Lower leg skin (tissue), 4 donors: ENCODE data around the gene RHOH. TPM values are rescaled to one million over a fixed set of nuclear protein-coding genes. Genes with fewer than 3 reads are reported as not detected.

Experiments used
- DNase-seq, 2 donors: peaks; one replicate each; pipeline ENCODE4 v3.0.0-alpha.2; 2019; ENCODE audit warnings: low spot score in 2 of 2
- H3K4me3 ChIP-seq: fragments of 200-600 bp; sonication (generic); 2 replicates; pipeline ENCODE4 v1.5.1; 2017; ENCODE audit warnings: mild to moderate bottlenecking, low read depth; ENCODE audit not compliant: poor library complexity, severe bottlenecking
- POLR2A ChIP-seq, 2 donors: fragments of 450-650 bp; IDR thresholded peaks; one replicate each; pipeline ENCODE4 v1.6.1; 2016 to 2017; ENCODE audit warnings: antibody characterized with exemption in 2 of 2, mild to moderate bottlenecking in 1 of 2, moderate library complexity in 1 of 2
- WGBS, 2 donors: methylation state at CpG; one replicate each; pipeline ENCODE4 v1.1.5; 2018; 5-methylcytosine and 5-hydroxymethylcytosine counted together
- intact Hi-C: fragments of 100-400 bp; cut with DNase I; formaldehyde crosslinking; loops from one replicate; pipeline ENCODE4 v1.15.0; 2023; ENCODE audit warnings: low total_unique reads
- total RNA-seq, 4 donors: library from RNA; depleted of rRNA; stranded (reverse); fragments of >200 nt; gene quantifications; one replicate each; pipeline ENCODE4 v1.1.0, GENCODE V29; 2016
- TF ChIP-seq, protein P1 (sequence below), 3 donors: fragments of 450-650 bp; IDR thresholded peaks; one replicate each; pipeline ENCODE4 v1.5.1; 2016; ENCODE audit warnings: antibody characterized with exemption in 3 of 3, mild to moderate bottlenecking in 3 of 3, moderate library complexity in 2 of 3

Gene RHOH
- total RNA-seq, 4 donors from 2014 or later = 1.5 to 3.4 (median 2.2) TPM; not detected in 1

DNA sequence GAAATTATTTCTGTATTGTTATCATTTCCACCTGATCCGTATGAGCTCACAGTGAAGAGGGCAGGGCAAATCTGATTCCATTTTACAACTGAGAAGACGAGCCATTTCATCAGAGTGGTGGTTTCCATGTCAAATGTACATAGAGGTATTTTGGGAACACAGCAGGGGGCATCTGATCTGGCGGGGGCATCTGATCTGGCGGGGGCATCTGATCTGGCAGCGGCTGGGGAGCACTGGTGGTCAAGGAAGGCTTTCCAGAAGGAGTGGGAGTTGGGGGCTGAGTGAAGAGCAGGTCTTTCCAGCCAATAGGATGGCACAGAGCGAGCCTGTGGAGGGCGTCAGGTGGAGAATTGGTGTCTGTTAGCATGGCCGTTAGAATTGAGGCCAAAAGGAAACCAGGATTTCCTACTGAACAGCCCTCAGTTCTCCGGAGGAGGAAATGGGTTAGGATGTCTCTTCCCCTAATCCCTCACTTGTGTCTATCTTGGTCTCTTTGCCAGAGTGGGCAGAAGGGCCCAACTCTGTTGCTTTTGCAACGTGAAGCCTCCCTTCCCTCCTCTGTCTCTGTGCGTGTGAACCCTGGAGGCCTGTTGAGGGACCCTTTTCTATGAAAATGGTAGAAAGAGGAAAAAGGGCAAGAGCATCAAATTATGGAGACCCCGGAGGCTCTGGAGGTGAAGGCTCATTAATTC, 41.3 kb downstream of the RHOH start:
- intact Hi-C loops = no loop called here
- no peak overlapping the region for H3K4me3 ChIP-seq
- no peak for TF ChIP-seq POLR2A (IDR thresholded peaks at IDR 0.05)
- TF ChIP-seq, protein P1, sequence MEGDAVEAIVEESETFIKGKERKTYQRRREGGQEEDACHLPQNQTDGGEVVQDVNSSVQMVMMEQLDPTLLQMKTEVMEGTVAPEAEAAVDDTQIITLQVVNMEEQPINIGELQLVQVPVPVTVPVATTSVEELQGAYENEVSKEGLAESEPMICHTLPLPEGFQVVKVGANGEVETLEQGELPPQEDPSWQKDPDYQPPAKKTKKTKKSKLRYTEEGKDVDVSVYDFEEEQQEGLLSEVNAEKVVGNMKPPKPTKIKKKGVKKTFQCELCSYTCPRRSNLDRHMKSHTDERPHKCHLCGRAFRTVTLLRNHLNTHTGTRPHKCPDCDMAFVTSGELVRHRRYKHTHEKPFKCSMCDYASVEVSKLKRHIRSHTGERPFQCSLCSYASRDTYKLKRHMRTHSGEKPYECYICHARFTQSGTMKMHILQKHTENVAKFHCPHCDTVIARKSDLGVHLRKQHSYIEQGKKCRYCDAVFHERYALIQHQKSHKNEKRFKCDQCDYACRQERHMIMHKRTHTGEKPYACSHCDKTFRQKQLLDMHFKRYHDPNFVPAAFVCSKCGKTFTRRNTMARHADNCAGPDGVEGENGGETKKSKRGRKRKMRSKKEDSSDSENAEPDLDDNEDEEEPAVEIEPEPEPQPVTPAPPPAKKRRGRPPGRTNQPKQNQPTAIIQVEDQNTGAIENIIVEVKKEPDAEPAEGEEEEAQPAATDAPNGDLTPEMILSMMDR (IDR thresholded peaks at IDR 0.05) = no peak
- DNase-seq = no peak
- WGBS, 2 donors = 81 to 86% methylated on average over 12 of the region's 12 CpGs

DNA sequence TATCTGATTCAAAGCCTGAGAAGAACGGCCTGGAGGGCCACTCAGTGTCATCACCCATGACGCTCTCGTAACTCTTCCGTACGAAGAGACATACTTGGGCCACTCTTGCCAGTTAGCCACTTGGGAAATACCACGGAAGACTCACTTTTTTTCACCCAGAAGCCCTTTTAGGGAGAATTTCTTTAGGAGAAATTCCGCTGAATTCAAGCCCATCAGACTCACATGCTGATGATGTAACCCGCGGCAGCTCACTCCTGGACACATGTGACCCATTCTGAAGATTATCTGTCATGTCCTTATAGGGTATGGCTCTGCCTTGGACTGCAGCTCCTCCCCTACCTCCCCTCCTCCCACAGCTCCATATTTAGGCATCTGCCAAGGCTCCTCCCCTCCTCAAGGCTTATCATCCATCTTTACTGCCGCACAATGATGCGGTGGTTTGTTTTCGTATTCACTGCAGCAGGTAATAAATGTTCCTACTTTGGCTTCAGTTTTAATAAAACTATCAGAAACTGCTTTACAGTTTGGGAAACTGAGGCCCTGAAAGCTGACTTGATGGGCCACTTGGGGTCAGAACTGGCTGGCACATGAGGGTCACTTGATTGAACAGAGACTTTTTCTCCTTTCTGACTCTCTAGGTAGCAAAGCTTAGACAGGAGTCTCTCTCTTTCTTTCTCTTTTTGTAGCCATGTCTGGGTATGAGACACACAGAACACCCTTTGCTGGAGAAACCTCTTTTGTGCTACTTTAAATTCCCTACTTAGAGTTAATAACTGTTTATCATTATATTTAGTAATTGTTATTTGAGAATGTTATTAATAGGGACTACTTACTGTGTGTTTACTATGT, 42.1 kb downstream of the RHOH start:
- H3K4me3 ChIP-seq = no peak overlapping the region
- TF ChIP-seq, protein P1 (IDR thresholded peaks at IDR 0.05) = no peak
- no peak for TF ChIP-seq POLR2A (IDR thresholded peaks at IDR 0.05)
- 81 to 85% methylated on average over 12 of the region's 12 CpGs for WGBS, 2 donors
- intact Hi-C loops = no loop called here
- no peak for DNase-seq

DNA sequence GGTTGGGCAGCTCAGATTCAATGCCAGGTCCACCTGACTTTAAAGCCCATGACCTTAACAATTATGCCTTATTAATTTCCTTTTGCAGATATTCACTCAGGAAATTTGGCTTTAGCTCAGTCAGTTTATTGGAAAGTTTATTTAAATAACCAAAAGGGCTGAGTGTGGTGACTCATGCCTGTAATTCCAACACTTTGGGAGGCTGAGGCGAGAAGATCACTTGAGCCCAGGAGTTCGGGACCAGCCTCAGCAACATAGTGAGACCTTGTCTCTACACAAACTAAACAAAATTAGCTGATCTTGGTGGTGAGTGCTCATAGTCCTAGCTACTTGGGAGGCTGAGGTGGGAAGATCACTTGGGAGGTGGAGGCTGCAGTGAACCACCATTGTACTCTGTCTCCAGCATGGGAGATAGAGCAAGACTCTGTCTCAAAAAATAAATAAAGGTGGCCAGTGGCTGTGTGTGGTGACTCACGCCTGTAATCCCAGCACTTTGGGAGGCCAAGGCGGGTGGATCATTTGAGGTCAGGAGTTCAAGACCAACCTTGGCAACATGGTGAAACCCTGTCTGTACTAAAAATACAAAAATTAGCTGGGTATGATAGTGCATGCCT, 43.3 kb downstream of the RHOH start:
- WGBS, 2 donors = 89 to 92% methylated on average over 4 of the region's 4 CpGs
- intact Hi-C loops = no loop called here

DNA sequence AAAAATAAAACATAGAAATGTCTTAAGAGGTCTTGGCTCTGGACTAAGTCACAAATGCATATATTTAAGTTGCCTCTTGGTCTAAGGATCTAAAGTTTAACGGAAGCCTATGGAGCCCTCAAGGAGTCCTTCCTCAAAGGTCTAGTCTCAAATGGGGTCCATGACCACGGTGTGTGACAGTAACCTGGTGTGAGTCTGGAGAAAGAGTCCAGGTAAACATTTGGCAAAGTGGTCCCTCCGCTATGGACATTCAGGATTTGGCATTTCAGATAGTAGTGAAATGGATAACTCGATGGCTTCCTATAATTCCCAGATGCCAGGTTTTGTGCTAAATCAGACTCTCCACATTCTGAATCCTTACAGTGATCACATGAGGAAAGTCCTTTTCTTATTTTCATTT, 44.2 kb downstream of the RHOH start:
- no peak for DNase-seq
- WGBS, 2 donors = 74% methylated on average over 4 of the region's 4 CpGs
- no peak overlapping the region for H3K4me3 ChIP-seq
- intact Hi-C loops = no loop called here
- TF ChIP-seq, protein P1 (IDR thresholded peaks at IDR 0.05) = no peak
- no peak for TF ChIP-seq POLR2A (IDR thresholded peaks at IDR 0.05)

More for the DNA sequence above, 43.3 kb downstream of the RHOH start:
- no peak for TF ChIP-seq POLR2A (IDR thresholded peaks at IDR 0.05)
- TF ChIP-seq, protein P1 (IDR thresholded peaks at IDR 0.05) = no peak
- no peak overlapping the region for H3K4me3 ChIP-seq
- DNase-seq = no peak

DNA sequence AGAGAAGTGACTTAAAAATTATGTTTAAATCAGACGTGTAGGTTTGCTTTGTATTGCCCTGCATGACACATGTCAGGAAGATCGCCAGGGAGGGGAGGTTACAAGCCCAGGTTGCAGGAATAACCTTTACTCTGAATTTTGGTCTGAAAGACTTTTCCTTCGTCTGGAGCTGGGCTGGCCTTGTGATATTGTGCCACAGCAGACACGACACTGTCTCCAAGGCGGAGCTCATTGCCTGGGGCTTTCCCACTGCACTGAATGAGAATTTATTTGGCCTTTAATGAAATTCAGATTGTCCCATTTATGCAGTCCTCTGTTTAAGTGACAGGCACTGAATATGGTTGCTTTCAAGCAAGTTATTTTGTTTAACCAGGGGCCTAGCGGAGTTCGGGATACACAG, 45.1 kb downstream of the RHOH start:
- no peak for TF ChIP-seq POLR2A (IDR thresholded peaks at IDR 0.05)
- TF ChIP-seq, protein P1 (IDR thresholded peaks at IDR 0.05) = no peak
- H3K4me3 ChIP-seq = no peak overlapping the region
- intact Hi-C loops = no loop called here
- DNase-seq = no peak
- WGBS, 2 donors = 39 to 44% methylated on average over 7 of the region's 7 CpGs
